NCI-H1694 (cell line): ENCODE data around the gene OR5B12.
"Not testable (repeated sequence)": the region's sequence is repeated elsewhere in the genome, so short reads cannot be mapped to it uniquely, and the experiment has no call there.

Source experiments
- DNase-seq: peaks from one replicate; lab custom pipeline; 2025; lab: John Stamatoyannopoulos, UW

Gene OR5B12

GRCh38 chr11:58442136-58442535 is at the start of gene OR5B12:
TSS of gene OR5B12 (minus strand) at chr11:58442236. CDS start at chr11:58440151, 2,085 bp downstream.
- no peak for DNase-seq

GRCh38 chr11:58490827-58491226 is 48.8 kb upstream of the OR5B12 start:
- no peak for DNase-seq

GRCh38 chr11:58487170-58487569 is 45.1 kb upstream of the OR5B12 start:
- DNase-seq: no peak

GRCh38 chr11:58485961-58486360 is 43.9 kb upstream of the OR5B12 start:
- DNase-seq: no peak

- DNase-seq: no peak
Measured at GRCh38 chr11:58471892-58472291, 29.9 kb upstream of the OR5B12 start.

GRCh38 chr11:58466293-58466692 is 24.3 kb upstream of the OR5B12 start:
- no peak for DNase-seq

GRCh38 chr11:58465690-58466089 is 23.7 kb upstream of the OR5B12 start:
- no peak for DNase-seq

- no peak for DNase-seq
Measured at GRCh38 chr11:58451585-58451984, 9.5 kb upstream of the OR5B12 start.

- no peak for DNase-seq
Measured at GRCh38 chr11:58446294-58446693, 4.3 kb upstream of the OR5B12 start.

- no peak for DNase-seq
Measured at GRCh38 chr11:58444300-58444699, 2.3 kb upstream of the OR5B12 start.

GRCh38 chr11:58438486-58438885 is 3.5 kb downstream of the OR5B12 start:
- no peak for DNase-seq

GRCh38 chr11:58434217-58434616 is 7.8 kb downstream of the OR5B12 start:
- no peak for DNase-seq

GRCh38 chr11:58433638-58434203 is 8.3 kb downstream of the OR5B12 start:
- no peak for DNase-seq

GRCh38 chr11:58429273-58429672 is 12.8 kb downstream of the OR5B12 start:
- DNase-seq: no peak

GRCh38 chr11:58428021-58428420 is 14.0 kb downstream of the OR5B12 start, which contains the start of gene OR5B2:
TSS of gene OR5B2 (minus strand) at chr11:58428121. CDS start at chr11:58423261, 4,860 bp downstream.
- no peak for DNase-seq

GRCh38 chr11:58406774-58407173 is 35.3 kb downstream of the OR5B12 start, which contains the start of gene OR5B3:
TSS of gene OR5B3 (minus strand) at chr11:58406874. CDS start at chr11:58403409, 3,465 bp downstream.
- DNase-seq: no peak

GRCh38 chr11:58399622-58400021 is 42.4 kb downstream of the OR5B12 start:
- not testable (repeated sequence) for DNase-seq

- no peak for DNase-seq
Measured at GRCh38 chr11:58395581-58395980, 46.5 kb downstream of the OR5B12 start.

- DNase-seq: no peak
Measured at GRCh38 chr11:58394195-58394594, 47.8 kb downstream of the OR5B12 start.

- DNase-seq: no peak
Measured at GRCh38 chr11:58392746-58393145, 49.3 kb downstream of the OR5B12 start.

- no peak for DNase-seq
Measured at GRCh38 chr11:58391879-58392278, 50.2 kb downstream of the OR5B12 start.

- no peak for DNase-seq
Measured at GRCh38 chr11:58390551-58391063, 51.4 kb downstream of the OR5B12 start.
